Cardiac fibroblast (primary cell): ENCODE data around the gene AREL1.

Experiments used
- DNase-seq, 2 donors: peaks; one replicate each; pipeline versions ENCODE4 v3.0.0 to v3.0.0-alpha.2; 2010; ENCODE audit warnings: low read depth in 2 of 2
- H3K4me3 ChIP-seq, 2 donors: replicated peaks in 1 of 2; 1 replicate in 1 of 2; 2 replicates in 1 of 2; pipeline ENCODE4 v1.5.1; 2011; ENCODE audit warnings: low read depth in 2 of 2, low read length in 2 of 2, mild to moderate bottlenecking in 2 of 2, moderate library complexity in 1 of 2
- CTCF ChIP-seq: IDR thresholded peaks from one replicate; pipeline ENCODE4 v1.5.1; 2011; ENCODE audit warnings: low read depth, mild to moderate bottlenecking, low read length, inconsistent platforms

AREL1 gene

GRCh38 chr14:74636424-74637177 is 76.3 kb downstream of the AREL1 start:
- no peak for DNase-seq
- no peak for TF ChIP-seq CTCF
- no peak overlapping the region for H3K4me3 ChIP-seq

GRCh38 chr14:74635847-74636246 is 77.0 kb downstream of the AREL1 start:
- TF ChIP-seq CTCF: no peak
- DNase-seq: no peak
- H3K4me3 ChIP-seq: no peak overlapping the region

- no peak overlapping the region for H3K4me3 ChIP-seq
- DNase-seq: no peak
- TF ChIP-seq CTCF: no peak
Observed at GRCh38 chr14:74634964-74635363, 77.9 kb downstream of the AREL1 start.

GRCh38 chr14:74634481-74634880 is 78.4 kb downstream of the AREL1 start:
- DNase-seq: no peak
- no peak overlapping the region for H3K4me3 ChIP-seq
- no peak for TF ChIP-seq CTCF

- no peak overlapping the region for H3K4me3 ChIP-seq
- no peak for TF ChIP-seq CTCF
Observed at GRCh38 chr14:74630881-74631690, 81.8 kb downstream of the AREL1 start.

GRCh38 chr14:74628418-74628817 is 84.5 kb downstream of the AREL1 start:
- no peak overlapping the region for H3K4me3 ChIP-seq
- TF ChIP-seq CTCF: no peak

More at GRCh38 chr14:74630881-74631690, 81.8 kb downstream of the AREL1 start:
- DNase-seq: no peak

More at GRCh38 chr14:74628418-74628817, 84.5 kb downstream of the AREL1 start:
- DNase-seq: no peak
